Stimulated activated CD4-positive, alpha-beta T cell treated with anti-CD3 and anti-CD28 coated beads, TNF-alpha, amount 100 ng/mL, for 24 hours (primary cell): ENCODE measurements around the gene ZIC2.
"Not testable (repeated sequence)": the region's sequence is repeated elsewhere in the genome, so short reads cannot be mapped to it uniquely, and the experiment has no call there.

Experiments
- DNase-seq, 3 experiments: peaks; one replicate each; pipeline ENCODE4 v3.0.0-alpha.2; 2020; ENCODE audit warnings: low read depth in 3 of 3

Gene ZIC2

GRCh38 chr13:99981735-99982035, at the start of gene ZIC2:
TSS of gene ZIC2 (plus strand) at chr13:99981784. CDS start at chr13:99982065, 281 bp downstream.
- no peak for DNase-seq

- no peak for DNase-seq
Observed at GRCh38 chr13:99932912-99933311, 48.7 kb upstream of the ZIC2 start.

DNA sequence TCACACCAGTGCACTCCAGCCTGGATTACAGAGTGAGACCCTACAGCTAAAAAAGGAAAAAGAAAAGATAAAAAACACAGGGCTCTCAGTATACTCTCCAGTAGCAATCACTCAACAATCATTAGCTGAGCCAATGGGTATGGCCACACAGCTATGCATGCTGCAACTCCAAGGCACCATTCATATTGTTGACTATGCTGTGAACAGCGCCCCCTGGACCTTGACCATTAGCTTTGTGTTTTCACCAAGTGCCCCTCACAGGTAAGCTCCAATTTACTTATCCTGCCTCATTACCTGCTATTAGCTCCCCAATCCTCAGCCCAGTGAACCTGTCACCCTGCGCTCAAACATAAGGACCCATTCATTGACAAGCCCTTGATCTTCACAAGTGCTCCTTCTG, 45.8 kb upstream of the ZIC2 start:
- DNase-seq, result no peak

GRCh38 chr13:99938635-99939034, 42.9 kb upstream of the ZIC2 start:
- no peak for DNase-seq

DNA sequence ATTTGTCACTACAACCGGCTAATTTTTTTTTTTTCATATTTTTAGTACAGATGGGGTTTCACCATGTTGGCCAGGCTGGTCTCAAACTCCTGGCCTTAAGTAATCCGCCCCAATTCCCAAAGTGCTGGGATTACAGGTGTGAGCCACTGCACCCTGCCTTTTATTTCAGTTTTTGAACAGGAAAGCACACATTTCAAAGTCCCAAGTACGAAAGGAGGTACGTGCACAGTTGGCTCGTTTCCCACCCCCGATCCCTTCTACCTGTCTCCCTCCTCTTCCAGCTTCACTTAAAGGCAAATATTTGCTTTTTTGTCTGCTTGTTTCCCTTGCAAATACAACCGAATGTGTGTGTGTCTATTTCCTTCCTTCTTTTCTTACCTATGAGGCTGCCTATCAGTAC, 40.5 kb upstream of the ZIC2 start:
- no peak for DNase-seq

GRCh38 chr13:99941911-99942310, 39.7 kb upstream of the ZIC2 start:
- no peak for DNase-seq

GRCh38 chr13:99944102-99944501, 37.5 kb upstream of the ZIC2 start:
- no peak for DNase-seq

DNA sequence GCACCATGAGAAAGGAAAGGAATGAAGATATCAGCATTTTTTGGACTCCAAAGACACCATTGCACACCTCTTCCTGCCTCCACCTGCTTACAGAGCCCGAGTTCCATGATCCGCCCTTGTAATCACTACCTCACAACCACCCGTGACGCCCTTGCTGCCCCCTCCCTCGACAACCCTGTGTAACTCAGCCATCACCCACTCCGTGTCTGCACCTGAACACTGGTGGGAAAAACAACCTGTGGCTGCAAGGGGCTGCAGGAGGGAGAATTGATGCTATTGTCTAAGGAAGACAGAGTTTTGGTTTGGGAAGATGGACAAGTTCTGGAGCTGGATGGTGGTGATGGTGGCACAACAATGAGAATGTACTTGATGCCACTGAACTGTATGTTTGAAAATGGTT, 37.0 kb upstream of the ZIC2 start:
- DNase-seq, result no peak

GRCh38 chr13:99945515-99945914, 36.1 kb upstream of the ZIC2 start:
- DNase-seq, result not testable (repeated sequence)

GRCh38 chr13:99947666-99948065, 33.9 kb upstream of the ZIC2 start:
- DNase-seq, result no peak

DNA sequence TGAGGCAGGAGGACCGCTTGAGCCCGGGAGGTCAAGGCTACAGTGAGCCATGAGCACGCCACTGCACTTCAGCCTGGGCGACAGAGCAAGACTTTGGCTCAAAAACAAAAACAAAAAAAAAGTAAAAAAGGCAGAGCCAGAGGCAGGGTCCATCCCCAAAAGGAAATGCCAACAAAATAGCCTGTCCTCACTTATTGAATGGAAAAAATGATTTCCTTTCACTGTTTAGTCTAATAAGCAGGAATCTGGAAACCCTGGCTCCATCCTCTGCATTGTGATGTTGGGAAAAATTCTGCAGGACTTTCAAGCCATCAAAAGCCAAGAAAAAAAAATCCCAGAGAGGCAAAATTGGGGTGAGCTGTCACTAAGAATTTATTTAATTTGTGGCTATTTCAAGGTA, 33.2 kb upstream of the ZIC2 start:
- DNase-seq, result no peak

GRCh38 chr13:99948907-99949678, 32.5 kb upstream of the ZIC2 start:
- no peak for DNase-seq

GRCh38 chr13:99949679-99950413, 31.7 kb upstream of the ZIC2 start:
- DNase-seq, result no peak

- not testable (repeated sequence) for DNase-seq
Observed at GRCh38 chr13:99951666-99952065, 29.9 kb upstream of the ZIC2 start.

DNA sequence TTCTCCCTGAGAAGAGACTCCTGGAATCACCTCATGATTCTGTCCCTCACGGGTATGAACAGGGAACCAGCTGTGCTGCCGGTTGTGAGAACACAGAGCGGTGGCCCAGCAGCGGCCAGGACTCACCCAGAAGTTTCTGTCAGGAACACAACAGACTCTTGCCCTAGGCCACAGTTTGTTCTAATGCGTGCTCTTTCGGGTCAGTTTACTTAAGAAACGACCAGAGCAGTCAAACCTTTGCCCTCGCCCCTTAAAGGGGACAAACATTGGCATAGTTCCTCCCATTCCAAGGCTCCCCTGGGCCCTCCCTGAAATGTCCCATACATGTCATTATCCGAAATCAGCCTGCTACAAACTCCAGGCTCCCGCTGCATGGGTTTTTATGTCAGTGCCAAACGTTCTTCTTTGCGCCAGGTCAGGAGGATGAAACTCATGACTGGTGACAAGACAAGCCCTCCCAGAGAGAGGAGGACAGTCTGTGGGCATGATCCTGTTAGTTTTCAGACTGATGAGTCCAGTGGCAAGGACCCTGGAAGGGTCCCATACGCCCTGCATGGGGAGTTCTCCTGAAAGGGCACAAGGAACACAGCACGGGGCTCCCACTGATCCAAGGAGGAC, 28.3 kb upstream of the ZIC2 start:
- DNase-seq, result no peak

GRCh38 chr13:99955107-99955746, 26.4 kb upstream of the ZIC2 start:
- no peak for DNase-seq

DNA sequence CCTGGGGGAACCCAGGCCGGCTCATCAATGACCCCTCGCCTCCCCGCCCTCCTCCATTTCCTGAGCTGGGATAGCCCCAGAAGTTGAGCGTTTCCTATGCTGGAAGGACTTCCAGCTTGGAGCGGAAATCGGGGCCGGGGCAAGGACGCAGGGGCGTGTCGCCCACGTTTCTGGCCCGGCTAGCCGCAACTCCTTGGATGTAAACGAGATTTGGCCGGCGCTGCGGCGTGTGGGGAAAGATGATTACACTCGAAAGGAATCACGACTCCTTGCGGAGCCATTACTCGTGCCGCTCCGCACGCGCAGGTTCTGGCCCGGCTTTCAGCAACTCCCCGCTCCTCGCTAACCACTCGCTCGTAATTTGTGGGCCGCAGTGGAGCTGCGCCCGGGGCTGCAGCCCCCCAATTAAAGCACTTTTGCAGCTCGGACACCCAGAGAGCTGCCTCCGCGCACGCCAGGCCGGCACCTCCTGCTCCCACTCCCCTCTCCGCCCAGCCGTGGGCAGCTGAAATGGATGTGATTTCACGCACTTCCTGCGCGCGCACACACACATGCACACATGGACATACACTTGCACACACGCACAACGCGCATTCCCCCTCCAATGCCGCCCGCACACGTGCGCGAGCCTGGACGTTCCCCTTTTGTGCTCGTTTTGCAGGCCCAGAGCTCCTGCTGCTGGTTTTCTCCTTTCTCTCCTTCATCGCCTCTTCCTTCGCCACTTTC, 25.7 kb upstream of the ZIC2 start:
- no peak for DNase-seq

- no peak for DNase-seq
Observed at GRCh38 chr13:99956473-99957349, 24.9 kb upstream of the ZIC2 start.

GRCh38 chr13:99958406-99959126, 23.0 kb upstream of the ZIC2 start:
- no peak for DNase-seq

GRCh38 chr13:99959127-99959539, 22.5 kb upstream of the ZIC2 start:
- DNase-seq, result no peak
